Fibroblast of lung (primary cell): Measurements from ENCODE around the gene IL6R. TPM values are rescaled to one million over a fixed set of nuclear protein-coding genes. Genes with fewer than 3 reads are reported as not detected.

Experiments
- DNase-seq, 2 donors: peaks; one replicate each; pipeline versions ENCODE4 v3.0.0 to v3.0.0-alpha.2; 2010; ENCODE audit warnings: low read depth in 2 of 2
- H2AFZ ChIP-seq: 2 replicates; pipeline ENCODE4 v1.5.1; 2012; ENCODE audit warnings: low read length, control low read depth, inconsistent platforms
- H3K27ac ChIP-seq: 2 replicates; pipeline ENCODE4 v1.5.1; 2011; ENCODE audit warnings: low read length, control low read depth; ENCODE audit not compliant: insufficient read depth
- H3K27me3 ChIP-seq: 2 replicates; pipeline ENCODE4 v1.5.1; 2011; ENCODE audit warnings: mild to moderate bottlenecking, low read length; ENCODE audit not compliant: control insufficient read depth, insufficient read depth
- H3K36me3 ChIP-seq: 2 replicates; pipeline ENCODE4 v1.5.1; 2011; ENCODE audit warnings: low read length; ENCODE audit not compliant: control insufficient read depth, insufficient read depth
- H3K4me1 ChIP-seq: 2 replicates; pipeline ENCODE4 v1.5.1; 2011; ENCODE audit warnings: low read length; ENCODE audit not compliant: control insufficient read depth, insufficient read depth; ENCODE audit errors: extremely low read depth
- H3K4me2 ChIP-seq: 2 replicates; pipeline ENCODE4 v1.5.1; 2011; ENCODE audit warnings: low read length, control low read depth; ENCODE audit not compliant: insufficient read depth; ENCODE audit errors: extremely low read depth
- H3K4me3 ChIP-seq, 4 experiments: fragments of 200-600 bp in 1 of 4; sonication (generic) in 1 of 4; replicated peaks in 1 of 4; 2 replicates each; pipeline ENCODE4 v1.5.1; 2011 to 2016; ENCODE audit warnings: low read length in 4 of 4, low read depth in 3 of 4, mild to moderate bottlenecking in 3 of 4, control low read depth in 2 of 4, inconsistent platforms in 1 of 4, mixed read lengths in 1 of 4; ENCODE audit not compliant: insufficient read depth in 1 of 4; ENCODE audit errors: control extremely low read depth in 1 of 4
- H3K79me2 ChIP-seq: 2 replicates; pipeline ENCODE4 v1.5.1; 2012; ENCODE audit warnings: mild to moderate bottlenecking, low read length, inconsistent platforms; ENCODE audit not compliant: control insufficient read depth, insufficient read depth
- H3K9ac ChIP-seq: 2 replicates; pipeline ENCODE4 v1.5.1; 2011; ENCODE audit warnings: mild to moderate bottlenecking, low read length, control low read depth; ENCODE audit not compliant: insufficient read depth
- H3K9me3 ChIP-seq: 2 replicates; pipeline ENCODE4 v1.5.1; 2012; ENCODE audit warnings: low read depth, low read length; ENCODE audit not compliant: control insufficient read depth, insufficient read depth
- H4K20me1 ChIP-seq: 2 replicates; pipeline ENCODE4 v1.5.1; 2011; ENCODE audit warnings: low read length; ENCODE audit not compliant: control insufficient read depth, insufficient read depth; ENCODE audit errors: extremely low read depth
- EZH2 ChIP-seq: IDR thresholded peaks from 2 replicates; pipeline ENCODE4 v1.5.1; 2012; ENCODE audit warnings: low read length, control low read depth, mild to moderate bottlenecking; ENCODE audit errors: missing control alignments
- polyA plus RNA-seq, 2 donors: library from polyadenylated mRNA; depleted of rRNA in 1 of 2; stranded (reverse) in 1 of 2; unstranded in 1 of 2; fragments of >200 nt; gene quantifications; 2 replicates each; pipeline ENCODE4 v1.2.1, GENCODE V29; 2011 to 2012; ENCODE audit warnings: missing spikeins in 1 of 2
- total RNA-seq: library from RNA; depleted of rRNA; stranded (reverse); fragments of >200 nt; gene quantifications from 2 replicates; pipeline ENCODE4 v1.2.1, GENCODE V29; 2014
- TF ChIP-seq, protein P1 (sequence below), 2 donors: IDR thresholded peaks in 1 of 2; conservative IDR thresholded peaks in 1 of 2; 1 replicate in 1 of 2; 2 replicates in 1 of 2; pipeline ENCODE4 v1.5.1; 2011 to 2012; ENCODE audit warnings: low read length in 2 of 2, control low read depth in 1 of 2, inconsistent platforms in 1 of 2, low read depth in 1 of 2, mild to moderate bottlenecking in 1 of 2

The IL6R gene
- total and polyA plus RNA-seq, 2 donors (not counting 1 experiment from before 2014, with no cell fraction given) = 21.0 to 22.7 TPM

DNA sequence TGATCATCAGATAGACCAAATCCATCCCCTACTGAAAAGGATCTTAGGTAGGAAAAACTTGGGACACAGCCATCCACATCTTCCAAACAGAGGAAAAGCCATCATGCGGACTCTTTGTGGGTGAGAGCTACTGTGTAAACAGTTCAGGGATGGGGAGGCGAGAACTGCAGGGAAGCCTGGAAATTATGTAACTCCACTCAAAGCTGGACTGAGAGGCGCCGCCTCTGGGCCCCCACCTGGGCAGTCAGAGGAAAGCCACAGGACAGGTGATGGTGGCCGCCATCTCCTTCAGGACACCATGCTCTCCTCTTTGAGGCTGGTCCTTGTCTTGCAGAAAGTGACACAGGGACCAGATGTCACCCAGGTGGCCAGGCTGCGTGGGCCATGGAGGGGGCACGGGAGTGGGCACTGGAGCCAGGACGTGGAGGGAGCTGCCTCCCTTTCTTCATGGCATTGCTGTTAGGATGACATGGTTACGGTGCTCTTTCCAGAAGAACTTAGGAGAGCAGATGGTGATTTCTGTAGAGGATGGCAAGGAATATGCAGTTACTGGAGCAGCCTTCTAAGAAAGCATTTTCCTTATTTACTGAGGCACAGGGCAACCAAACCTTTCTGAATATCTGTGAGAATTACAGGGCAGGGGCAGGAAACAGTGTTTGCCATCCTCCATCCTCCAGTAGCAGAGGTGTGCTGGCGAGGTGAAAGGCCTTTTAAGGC, 64.9 kb downstream of the IL6R start:
- Histone ChIP-seq H3K27ac (no peak overlapping the region), H3K4me3 (no peak overlapping the region), H3K9me3 (no peaks in the 10 kb centered on the region), H3K4me2 (no peak overlapping the region), H3K9ac (no peak overlapping the region), H3K27me3 (no peaks in the 10 kb centered on the region), H4K20me1 (no peaks in the 10 kb centered on the region), H3K79me2 (no peaks in the 10 kb centered on the region), H3K36me3 (no peaks in the 10 kb centered on the region), H3K4me1 (peaks cover 5% of the 10 kb centered on the region), H2AFZ (no peak overlapping the region)
- no peak for TF ChIP-seq EZH2
- TF ChIP-seq, protein P1, sequence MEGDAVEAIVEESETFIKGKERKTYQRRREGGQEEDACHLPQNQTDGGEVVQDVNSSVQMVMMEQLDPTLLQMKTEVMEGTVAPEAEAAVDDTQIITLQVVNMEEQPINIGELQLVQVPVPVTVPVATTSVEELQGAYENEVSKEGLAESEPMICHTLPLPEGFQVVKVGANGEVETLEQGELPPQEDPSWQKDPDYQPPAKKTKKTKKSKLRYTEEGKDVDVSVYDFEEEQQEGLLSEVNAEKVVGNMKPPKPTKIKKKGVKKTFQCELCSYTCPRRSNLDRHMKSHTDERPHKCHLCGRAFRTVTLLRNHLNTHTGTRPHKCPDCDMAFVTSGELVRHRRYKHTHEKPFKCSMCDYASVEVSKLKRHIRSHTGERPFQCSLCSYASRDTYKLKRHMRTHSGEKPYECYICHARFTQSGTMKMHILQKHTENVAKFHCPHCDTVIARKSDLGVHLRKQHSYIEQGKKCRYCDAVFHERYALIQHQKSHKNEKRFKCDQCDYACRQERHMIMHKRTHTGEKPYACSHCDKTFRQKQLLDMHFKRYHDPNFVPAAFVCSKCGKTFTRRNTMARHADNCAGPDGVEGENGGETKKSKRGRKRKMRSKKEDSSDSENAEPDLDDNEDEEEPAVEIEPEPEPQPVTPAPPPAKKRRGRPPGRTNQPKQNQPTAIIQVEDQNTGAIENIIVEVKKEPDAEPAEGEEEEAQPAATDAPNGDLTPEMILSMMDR (conservative IDR thresholded peaks at IDR 0.05 in 1 of 2, IDR thresholded peaks at IDR 0.05 in 1 of 2; ENCODE audit: low read depth in 1 of 2, low read length in 2 of 2) = no peak
- DNase-seq = no peak

DNA sequence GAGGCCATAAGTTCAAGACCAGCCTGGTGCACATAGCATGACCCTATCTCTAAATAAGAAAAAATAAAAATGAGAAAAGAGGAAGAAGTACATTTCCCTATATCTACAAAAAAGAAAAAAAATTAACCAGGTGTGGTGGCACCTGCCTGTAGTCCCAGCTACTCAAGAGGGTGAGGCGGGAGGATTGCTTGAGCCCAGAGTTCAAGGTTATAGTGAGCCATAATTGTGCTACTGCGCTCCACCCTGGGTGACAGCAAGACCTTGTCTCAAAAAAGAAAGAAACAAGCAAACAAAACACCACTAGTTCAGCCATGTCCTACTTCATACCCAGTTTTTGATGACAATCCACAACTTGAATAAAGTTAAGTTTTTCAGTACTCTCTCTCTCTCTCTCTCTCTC, 66.2 kb downstream of the IL6R start:
- H3K9ac ChIP-seq = no peak overlapping the region
- DNase-seq = no peak
- peaks cover 5% of the 10 kb centered on the region for H3K4me1 ChIP-seq
- TF ChIP-seq EZH2 = no peak
- TF ChIP-seq, protein P1 (conservative IDR thresholded peaks at IDR 0.05 in 1 of 2, IDR thresholded peaks at IDR 0.05 in 1 of 2; ENCODE audit: low read depth in 1 of 2, low read length in 2 of 2) = no peak
- H3K4me2 ChIP-seq = no peak overlapping the region
- H3K4me3 ChIP-seq = no peak overlapping the region
- H2AFZ ChIP-seq = no peak overlapping the region
- H3K79me2 ChIP-seq = no peaks in the 10 kb centered on the region
- no peaks in the 10 kb centered on the region for H4K20me1 ChIP-seq
- no peaks in the 10 kb centered on the region for H3K27me3 ChIP-seq
- H3K36me3 ChIP-seq = no peaks in the 10 kb centered on the region
- no peak overlapping the region for H3K27ac ChIP-seq
- H3K9me3 ChIP-seq = no peaks in the 10 kb centered on the region

DNA sequence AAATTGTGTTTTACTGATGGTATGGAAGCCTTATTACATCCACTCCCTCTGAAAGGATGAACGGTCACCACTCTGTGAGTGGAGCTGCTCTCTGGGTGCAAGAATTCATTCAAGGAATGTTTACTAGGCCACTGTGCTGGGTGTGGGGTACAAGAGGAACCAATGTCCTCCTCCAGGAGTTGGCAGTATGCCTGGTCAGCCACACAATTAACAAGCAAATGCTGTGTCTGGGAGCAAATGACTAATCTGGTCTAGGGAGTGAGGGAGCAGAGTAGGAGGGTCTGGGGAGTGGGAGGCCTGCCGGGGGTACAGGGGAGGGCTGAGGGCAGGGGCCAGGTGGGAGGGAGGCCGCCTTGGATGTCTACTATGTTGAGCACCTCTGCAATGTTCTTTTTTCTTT, 69.7 kb downstream of the IL6R start:
- TF ChIP-seq EZH2 = no peak
- TF ChIP-seq, protein P1 (conservative IDR thresholded peaks at IDR 0.05 in 1 of 2, IDR thresholded peaks at IDR 0.05 in 1 of 2; ENCODE audit: low read depth in 1 of 2, low read length in 2 of 2) = no peak

More for the DNA sequence above, 69.7 kb downstream of the IL6R start:
- H3K27ac ChIP-seq = no peak overlapping the region
- peaks cover 5% of the 10 kb centered on the region for H3K4me1 ChIP-seq
- H3K9ac ChIP-seq = no peak overlapping the region
- no peaks in the 10 kb centered on the region for H3K36me3 ChIP-seq
- no peaks in the 10 kb centered on the region for H4K20me1 ChIP-seq
- H2AFZ ChIP-seq = no peak overlapping the region
- no peaks in the 10 kb centered on the region for H3K9me3 ChIP-seq
- DNase-seq = peak; percentile 66 to 94
- H3K79me2 ChIP-seq = no peaks in the 10 kb centered on the region
- no peak overlapping the region for H3K4me3 ChIP-seq
- H3K27me3 ChIP-seq = no peaks in the 10 kb centered on the region
- peak overlapping the region; percentile 44 for H3K4me2 ChIP-seq
